GOT3 (cell line): ENCODE data around the gene ISYNA1.

Experiments used
- DNase-seq: peaks from one replicate; lab custom pipeline; 2025; ENCODE audit warnings: mixed read lengths; lab: John Stamatoyannopoulos, UW

ISYNA1 gene

GRCh38 chr19:18431351-18432197, 6.4 kb downstream of the ISYNA1 start:
- DNase-seq, result no peak

DNA sequence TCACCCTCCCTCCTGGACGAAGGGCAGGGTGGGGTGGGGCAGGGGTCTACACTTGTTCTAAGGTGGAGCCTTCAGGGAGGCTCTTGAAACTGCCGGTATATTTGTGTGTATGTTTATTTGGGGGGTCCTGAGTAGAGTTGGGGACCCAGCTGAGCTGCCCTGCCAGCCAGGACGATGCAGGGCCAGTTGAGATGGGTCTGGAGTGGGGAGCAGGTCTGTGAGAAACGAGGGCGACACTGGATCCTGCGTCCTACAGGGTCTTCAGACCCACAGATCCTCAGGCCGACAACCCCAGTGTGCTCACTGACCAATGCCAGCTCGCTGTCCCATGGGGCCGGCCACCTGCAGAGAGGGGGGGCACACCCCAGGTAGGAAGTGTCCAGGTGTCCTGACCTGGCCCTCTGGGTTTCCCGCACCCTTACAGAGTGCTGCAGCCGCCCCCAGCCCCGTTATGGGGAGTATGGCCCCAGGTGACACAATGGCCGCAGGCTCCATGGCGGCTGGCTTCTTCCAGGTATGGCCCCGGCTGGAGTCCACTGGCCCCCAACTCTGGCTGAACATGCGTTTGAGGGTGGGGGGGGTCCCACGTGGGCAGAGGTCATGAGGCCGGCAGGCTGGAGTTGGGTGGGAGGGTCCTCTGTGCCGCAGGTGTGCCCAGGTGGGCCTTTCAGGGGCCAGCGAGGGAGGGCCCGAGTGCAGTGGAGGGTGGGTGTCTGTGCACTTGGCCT, 7.4 kb downstream of the ISYNA1 start:
- no peak for DNase-seq

GRCh38 chr19:18429717-18430416, 8.1 kb downstream of the ISYNA1 start:
- no peak for DNase-seq

DNA sequence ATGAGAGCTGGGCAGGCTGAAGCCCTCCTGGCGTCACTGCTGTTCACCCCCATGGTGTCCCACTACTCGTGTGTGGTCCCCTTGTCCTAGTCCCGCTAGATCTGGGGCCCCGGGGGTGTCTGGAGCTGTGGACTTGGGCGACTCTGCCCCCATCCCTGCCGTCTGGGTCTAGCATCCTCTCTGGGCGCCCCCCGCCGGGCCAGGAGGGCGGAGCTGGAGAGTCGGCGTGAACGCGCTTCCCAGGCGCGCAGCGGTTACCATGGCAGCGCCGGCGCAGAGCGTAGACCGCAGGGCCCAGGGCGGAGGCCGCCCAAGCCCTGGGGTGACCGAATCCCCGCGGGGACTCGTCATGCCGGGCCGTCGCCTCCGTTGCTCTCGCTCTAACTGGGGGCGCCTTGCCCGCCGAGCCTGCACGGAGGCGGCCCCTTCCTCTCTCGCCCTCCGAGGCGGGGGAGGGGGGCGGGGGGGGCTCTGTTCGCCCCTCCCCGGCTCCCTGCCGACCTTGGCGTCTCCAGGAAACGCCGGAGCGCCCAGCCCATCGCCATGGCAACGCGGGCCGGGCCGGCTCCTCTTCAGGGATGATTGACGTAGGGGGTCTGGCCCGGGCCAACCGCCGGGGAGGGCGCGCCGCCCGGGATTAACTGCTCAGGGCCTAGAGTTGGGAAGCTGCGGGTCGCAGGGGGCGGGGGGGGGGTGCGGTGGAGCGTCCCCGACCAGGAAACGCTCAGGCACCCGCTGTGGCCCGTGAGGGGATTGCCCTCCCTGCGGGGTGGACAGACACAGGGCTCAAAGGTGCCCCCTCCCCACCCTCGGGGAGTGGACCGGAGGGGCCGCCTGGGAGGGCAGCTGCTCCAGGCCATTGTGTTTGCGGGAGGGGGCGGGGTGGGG, 8.9 kb downstream of the ISYNA1 start:
- no peak for DNase-seq

DNA sequence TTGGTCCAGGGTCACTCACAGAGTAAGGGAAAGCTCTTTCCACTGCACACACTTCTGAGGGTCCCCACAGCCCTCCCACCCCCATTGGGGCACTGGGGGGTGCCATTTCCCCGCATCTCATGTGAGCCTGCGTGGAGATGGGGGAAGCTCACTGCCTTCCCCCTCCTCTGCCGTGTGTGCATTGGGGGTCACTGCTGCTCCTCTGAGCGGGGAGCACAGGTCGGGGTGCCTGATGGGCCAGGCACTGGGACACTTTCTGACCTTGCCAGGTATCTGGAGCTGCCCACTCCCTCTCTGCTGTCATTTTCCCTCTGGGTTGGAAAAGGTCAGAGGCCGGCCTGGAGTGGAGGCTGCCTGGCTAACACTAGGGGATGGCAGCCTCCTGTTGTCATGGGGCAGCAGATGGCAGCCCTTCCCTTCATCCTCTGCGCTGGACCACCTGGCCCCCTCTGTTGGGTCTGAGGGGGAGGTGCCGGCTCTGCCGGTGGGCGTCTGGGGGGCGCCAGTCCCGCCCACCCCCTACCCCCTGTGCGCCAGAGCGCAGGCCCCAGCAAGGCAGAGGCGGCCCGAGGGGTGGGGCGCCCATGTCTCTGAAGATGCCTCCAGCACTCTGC, 9.7 kb downstream of the ISYNA1 start:
- no peak for DNase-seq

DNA sequence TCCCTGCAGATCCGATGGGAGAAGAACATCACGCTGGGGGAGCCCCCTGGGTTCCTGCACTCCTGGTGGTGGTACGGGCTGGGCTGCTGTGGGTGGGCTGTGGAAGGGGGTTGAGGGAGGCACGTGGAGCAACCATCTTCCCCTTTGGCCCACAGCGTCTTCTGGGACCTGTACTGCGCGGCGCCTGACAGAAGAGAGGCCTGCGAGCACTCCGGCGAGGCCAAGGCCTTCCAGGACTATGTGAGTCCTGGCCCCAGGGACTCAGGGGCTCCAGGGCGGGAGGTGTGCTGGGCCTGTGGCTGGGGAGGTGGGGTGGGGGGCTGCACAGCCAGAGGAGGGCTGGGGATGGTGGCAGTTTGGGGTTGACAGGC, 10.2 kb downstream of the ISYNA1 start:
- no peak for DNase-seq

- no peak for DNase-seq
These were observed 10.7 kb downstream of the ISYNA1 start for GRCh38 chr19:18427080-18427742.

DNA sequence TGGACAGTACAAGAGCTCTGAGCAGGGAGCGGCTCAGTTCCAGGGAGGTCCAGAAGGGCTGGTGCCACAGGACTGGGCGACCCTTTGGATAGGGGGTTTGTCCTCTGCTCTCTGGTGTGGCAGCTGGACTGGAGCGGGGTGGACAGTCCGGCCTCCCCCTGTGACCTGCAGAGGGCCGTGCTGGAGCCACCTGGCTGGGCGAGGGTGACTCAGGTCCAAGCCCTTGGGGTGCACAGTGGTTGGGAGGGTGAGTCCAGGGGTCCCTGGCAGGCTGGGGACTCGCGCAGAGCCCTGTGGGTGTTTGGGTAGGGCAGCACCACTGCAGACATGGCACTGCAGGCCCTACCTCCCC, 11.5 kb downstream of the ISYNA1 start:
- no peak for DNase-seq

- DNase-seq, result no peak
These were observed 12.2 kb downstream of the ISYNA1 start for GRCh38 chr19:18425515-18426415.

GRCh38 chr19:18424890-18425514, 12.9 kb downstream of the ISYNA1 start:
- no peak for DNase-seq

GRCh38 chr19:18424122-18424889, 13.6 kb downstream of the ISYNA1 start:
- DNase-seq, result no peak

GRCh38 chr19:18423258-18424020, 14.5 kb downstream of the ISYNA1 start:
- DNase-seq, result no peak

DNA sequence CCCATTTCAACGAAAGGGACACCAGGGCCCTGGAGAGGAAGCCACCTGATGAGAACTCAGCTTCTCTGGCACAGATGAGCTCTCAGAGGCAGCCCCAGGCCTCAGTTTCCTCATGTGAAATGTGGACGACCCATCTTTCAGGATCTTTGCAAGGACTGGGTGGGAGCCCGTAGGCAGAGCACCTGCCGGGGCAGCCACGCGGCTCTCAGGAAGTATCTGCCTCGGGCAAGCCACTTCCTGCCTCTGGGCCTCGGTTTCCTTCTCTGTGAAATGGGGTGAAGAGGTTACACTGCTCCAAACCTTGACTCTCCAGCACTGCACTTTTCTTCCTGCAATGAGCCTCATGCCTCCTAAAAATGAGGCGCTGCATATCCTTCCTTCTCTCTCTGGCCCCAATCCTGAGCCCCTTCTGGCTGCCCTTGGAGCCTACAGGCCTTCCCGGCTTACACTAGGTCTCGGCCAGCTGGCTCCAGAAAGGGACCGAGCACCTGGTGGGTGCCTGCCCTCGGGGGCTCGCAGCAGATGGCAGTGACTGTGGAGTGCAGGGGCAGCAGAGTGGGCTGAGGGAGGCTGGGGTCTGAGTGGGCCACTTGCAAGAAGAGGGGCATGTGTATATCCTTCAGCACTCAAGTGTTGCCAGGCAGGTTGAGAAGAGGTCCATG, 15.3 kb downstream of the ISYNA1 start:
- no peak for DNase-seq

DNA sequence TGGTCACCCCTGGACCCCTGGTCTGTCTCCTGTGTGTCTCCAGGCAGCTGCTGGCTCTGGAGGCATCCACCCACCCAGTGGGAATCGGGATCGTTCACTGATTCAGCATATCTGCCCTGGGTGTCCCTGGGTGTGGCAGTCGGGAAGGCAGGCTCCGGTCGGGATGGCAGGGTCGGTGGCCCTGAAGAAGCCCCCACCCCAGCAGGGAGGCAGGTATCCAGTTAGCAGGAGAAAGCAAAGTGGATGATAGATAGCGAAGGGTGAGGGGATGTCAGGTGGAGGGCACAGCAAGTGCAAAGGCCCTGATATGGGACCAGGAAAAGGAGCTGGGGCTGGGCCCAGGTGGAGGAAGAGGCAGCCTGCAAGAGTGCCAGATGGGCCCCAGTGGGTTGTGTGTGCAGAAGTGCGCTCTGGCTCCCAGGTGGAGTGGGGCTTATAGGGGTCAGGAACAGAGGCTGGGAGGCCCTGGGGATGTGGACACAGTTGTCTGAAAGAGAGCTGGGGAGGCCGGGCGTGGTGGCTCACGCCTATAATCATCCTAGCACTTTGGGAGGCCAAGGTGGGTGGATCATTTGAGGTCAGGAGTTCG, 16.5 kb downstream of the ISYNA1 start:
- no peak for DNase-seq

DNA sequence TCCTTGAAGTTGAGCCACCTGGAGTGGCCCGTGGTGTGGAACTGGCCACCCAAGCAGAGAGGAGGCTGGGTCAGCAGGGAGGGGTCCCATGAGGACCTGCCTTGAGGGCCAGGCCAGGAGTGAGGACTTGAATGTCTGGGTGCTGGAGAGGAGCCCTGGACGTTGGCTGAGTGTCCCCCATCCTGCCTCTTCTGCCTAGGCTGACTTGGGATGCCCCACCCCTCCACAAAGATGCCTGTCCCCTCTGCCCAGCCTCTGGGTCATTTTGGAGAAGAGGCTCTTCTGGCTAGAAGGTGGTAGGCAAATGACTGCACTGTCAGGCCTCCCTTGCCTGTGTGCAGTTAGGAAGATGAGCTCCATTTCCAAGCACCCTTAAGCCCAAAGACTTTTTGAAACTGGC, 17.0 kb downstream of the ISYNA1 start:
- DNase-seq, result no peak

GRCh38 chr19:18419699-18420460, 18.1 kb downstream of the ISYNA1 start:
- DNase-seq, result no peak
